Activated CD4-positive, alpha-beta T cell treated with anti-CD3 and anti-CD28 coated beads, Interleukin-2, amount 50 U/mL, for 16 hours (primary cell): ENCODE data around the gene GDF2.
A peak's percentile ranks its signal among the peaks of the same experiment; 100 is the strongest.

ENCODE experiments used
- DNase-seq: peaks from one replicate; pipeline ENCODE4 v3.0.0-alpha.2; 2020

The GDF2 gene

DNA sequence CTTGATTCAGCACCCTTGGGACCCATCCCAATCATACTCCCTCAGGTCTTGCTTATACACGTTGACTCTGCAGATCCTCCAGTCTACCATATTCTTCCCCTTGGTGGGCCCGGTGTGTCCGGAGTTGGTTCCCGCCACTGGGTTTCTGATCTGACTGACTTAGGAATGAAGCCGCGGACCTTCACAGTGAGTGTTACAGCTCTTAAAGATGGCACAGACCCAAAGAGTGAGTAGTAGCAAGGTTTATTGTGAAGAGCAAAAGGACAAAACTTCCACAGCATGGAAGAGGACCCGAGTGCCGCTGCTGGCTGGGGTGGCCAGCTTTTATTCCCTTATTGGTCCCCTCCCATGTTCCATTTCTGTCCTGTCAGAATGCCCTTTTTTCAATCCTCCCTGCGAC lies 28.2 kb upstream of the GDF2 start:
- DNase-seq = no peak

- no peak for DNase-seq
Measured at GRCh38 chr10:47294501-47294900, 27.8 kb upstream of the GDF2 start.

GRCh38 chr10:47295411-47295810 lies 26.8 kb upstream of the GDF2 start:
- DNase-seq = no peak

- no peak for DNase-seq
Measured at GRCh38 chr10:47296156-47296894, 25.9 kb upstream of the GDF2 start.

DNA sequence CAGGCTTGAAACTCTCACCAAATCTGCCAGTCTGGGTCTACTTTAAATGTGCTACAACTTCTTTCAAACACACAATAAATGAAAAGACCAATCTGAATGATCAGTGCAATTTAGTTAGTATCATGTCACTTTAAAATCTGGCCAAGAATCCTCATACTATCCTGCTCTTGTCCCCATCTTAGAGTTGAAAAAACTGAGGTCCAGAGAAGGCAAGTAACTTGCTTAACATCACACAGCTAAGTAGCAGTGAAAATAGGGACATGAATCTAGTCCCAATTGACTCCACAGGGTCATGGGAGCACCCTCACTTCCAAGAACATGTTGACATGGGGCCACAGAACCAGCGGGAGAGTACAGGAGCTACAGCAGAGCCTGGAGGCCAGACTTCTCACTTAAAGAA lies 25.3 kb upstream of the GDF2 start:
- DNase-seq = no peak

DNA sequence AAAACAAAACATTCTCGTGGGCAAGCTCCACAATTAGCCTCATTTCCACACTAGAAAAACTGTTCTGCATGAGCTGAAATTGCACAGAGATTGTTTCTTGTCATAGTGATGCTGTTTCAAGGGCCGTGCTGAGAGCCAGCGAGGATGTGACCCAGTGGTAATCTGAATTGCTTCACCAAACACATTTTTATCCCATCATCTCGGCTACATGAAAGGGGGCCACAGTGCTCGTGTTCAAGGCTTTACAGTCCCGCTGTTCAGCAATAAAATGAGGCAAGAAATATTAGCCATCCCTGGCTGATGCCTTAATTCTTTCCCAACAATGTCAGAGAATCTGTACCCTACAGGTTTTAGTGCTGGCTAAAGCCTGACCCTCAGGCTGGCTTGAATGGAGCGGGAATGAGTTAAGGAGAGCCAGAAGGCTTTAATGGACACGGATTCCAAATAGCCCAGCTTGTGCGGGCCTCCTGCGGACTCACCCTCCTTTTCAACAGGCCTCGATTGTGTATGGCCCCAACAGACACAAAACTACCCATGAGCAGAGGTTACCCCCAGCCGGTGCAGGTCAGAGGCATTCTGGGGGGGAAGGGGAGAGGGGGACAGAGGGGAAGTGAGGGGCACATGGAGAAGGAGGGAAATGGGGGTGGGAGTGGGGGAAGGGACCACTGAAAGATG lies 24.3 kb upstream of the GDF2 start:
- DNase-seq = no peak

GRCh38 chr10:47298715-47299114 lies 23.5 kb upstream of the GDF2 start:
- no peak for DNase-seq

- no peak for DNase-seq
Measured at GRCh38 chr10:47299611-47300428, 22.4 kb upstream of the GDF2 start, which contains the start of gene GDF10. TSS of gene GDF10 (plus strand) at chr10:47300197. CDS start at chr10:47300652, 455 bp downstream.

DNA sequence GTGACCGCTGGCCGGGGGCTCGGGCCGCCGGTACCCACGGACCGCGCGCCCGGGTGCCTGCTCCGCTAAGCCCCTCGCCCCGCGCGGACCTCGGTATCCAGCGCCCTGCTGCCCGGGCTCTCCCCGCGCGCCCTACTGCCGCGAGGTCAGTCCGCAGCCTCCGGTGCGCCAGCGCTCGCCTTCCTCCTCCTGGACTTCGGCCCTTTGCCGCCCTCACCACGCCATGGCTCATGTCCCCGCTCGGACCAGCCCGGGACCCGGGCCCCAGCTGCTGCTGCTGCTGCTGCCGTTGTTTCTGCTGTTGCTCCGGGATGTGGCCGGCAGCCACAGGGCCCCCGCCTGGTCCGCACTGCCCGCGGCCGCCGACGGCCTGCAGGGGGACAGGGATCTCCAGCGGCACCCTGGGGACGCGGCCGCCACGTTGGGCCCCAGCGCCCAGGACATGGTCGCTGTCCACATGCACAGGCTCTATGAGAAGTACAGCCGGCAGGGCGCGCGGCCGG lies 21.8 kb upstream of the GDF2 start:
- no peak for DNase-seq

DNA sequence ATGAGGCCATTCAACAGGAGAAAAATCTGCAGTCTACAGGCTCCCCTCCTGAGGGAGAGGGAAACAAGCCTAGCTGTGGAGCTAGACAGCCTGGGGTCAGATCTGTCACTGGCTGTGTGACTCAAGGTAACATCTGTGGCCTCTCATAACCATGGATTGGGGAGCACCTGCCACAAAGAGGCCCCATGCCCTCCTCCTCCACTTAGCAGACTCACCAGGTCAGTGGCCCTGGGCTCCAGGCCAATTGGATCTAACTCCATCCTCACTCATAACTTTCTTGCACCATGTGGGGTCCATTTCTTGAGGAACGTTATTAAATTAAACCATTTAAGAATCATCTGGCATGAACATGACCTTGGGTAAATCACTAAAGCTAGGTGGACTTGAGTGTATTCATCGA lies 20.4 kb upstream of the GDF2 start:
- DNase-seq = no peak

GRCh38 chr10:47303105-47303504 lies 19.1 kb upstream of the GDF2 start:
- no peak for DNase-seq

- no peak for DNase-seq
Measured at GRCh38 chr10:47303866-47304265, 18.4 kb upstream of the GDF2 start.

- DNase-seq = no peak
Measured at GRCh38 chr10:47305566-47305965, 16.7 kb upstream of the GDF2 start.

GRCh38 chr10:47306387-47307210 lies 15.7 kb upstream of the GDF2 start:
- DNase-seq = no peak

- no peak for DNase-seq
Measured at GRCh38 chr10:47307381-47307780, 14.9 kb upstream of the GDF2 start.

DNA sequence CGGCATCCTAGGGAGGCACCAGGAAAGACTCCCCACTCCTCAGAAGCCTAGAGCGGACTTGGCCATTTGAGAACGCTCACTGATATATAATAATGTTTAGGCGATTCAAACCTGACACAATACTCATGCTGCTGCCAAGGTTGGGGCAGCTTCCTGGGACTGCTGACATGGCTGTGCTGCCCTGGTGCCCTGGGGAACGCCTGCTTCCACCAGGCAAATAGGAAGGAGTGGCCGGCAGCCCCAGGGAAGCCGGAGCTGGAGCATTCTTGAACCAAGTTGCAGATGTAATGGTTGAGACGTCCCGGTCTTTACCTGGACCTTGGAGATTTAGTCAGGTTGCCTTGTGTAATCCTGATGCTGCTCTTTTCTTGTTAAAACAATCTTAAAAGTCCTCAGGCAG lies 13.5 kb upstream of the GDF2 start:
- DNase-seq = no peak

- no peak for DNase-seq
Measured at GRCh38 chr10:47309408-47310089, 12.7 kb upstream of the GDF2 start.

GRCh38 chr10:47310090-47310505 lies 12.2 kb upstream of the GDF2 start:
- DNase-seq = no peak

DNA sequence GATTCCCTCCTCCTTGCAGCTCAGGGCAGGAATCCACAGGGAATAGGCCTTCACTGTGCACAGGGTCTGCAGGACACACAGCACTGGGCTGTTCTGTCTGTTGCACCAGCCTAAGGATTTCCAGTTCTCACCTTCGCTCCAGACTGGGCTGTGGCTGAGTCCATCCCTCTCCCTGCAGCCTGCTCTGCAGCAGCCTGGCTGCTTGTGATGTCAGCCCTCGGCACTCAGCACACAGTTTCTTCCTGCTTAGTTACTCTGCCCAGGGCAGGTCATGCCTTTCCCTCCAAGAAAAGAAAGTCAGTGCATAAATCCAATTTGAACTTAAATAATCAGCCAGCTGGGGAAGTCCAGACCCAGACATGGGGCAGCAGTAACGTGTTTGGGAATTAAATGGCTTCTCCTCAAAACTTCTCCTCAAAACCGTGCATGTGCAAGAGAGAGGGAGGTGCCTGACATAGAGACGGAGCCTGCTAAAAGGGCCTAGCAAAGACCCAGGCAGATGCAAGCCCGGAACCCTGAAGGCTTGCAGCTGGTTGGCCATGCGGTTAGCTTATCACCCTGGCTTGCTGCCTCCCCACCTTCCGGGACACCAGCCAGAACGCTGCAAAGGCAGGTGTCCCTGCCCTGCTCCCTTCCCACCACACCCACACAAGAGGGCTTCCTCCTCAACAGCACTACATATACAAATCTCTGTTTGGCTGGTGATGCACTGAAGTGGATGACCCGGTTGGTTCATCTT lies 10.9 kb upstream of the GDF2 start:
- DNase-seq = peak; percentile 8

GRCh38 chr10:47311932-47312662 lies 10.2 kb upstream of the GDF2 start:
- DNase-seq = peak; percentile 77

DNA sequence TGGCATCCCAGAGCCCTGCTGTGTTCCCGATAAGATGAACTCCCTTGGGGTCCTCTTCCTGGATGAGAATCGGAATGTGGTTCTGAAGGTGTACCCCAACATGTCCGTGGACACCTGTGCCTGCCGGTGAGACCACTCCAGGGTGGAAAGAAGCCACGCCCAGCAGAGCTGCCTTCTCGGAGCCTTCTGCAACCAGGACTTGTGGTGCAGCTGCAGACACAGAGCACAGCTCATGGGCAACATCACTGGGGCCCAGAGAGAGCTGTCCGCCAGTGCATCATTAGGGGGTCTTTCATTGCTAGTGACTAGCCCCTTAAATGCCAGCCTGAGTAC lies 9.6 kb upstream of the GDF2 start:
- no peak for DNase-seq
